K562 (cell line): ENCODE results near the gene DNASE2B. TPM values are rescaled to one million over a fixed set of nuclear protein-coding genes. Genes with fewer than 3 reads are reported as not detected.
A peak's percentile ranks its signal among the peaks of the same experiment; 100 is the strongest.

Experiments
- ATAC-seq: fragments of 200-7000 bp; cut with Tn5 transposase; 3 replicates; pipeline ENCODE4 v1.9.1; 2020; ENCODE audit warnings: moderate library complexity
- BruUV-seq: library from RNA; stranded (reverse); fragments of 400-500 nt; replicated peaks from 2 replicates; lab custom pipeline; 2021; lab: Mats Ljungman, UMichigan
- CTCF ChIA-PET: fragments of 300-600 bp; formaldehyde crosslinking; extraction: SDS; loops from one replicate; lab custom pipeline; 2021; ENCODE audit warnings: low intra/inter-chr PET ratio; lab: Yijun Ruan, JAX
- POLR2A ChIA-PET: fragments of 300-600, 350-650 bp; sonication (Branson Sonifier 250); formaldehyde crosslinking; extraction: SDS; loops from one replicate; lab custom pipeline; 2021; ENCODE audit warnings: antibody characterized with exemption, inconsistent platforms; lab: Yijun Ruan, JAX
- DNase-seq, 4 experiments: peaks; one replicate each; pipeline versions ENCODE4 v3.0.0 to v3.0.0-alpha.2; 2011 to 2018; ENCODE audit warnings: low spot score in 3 of 4, mixed read lengths in 3 of 4; ENCODE audit errors: extremely low read depth in 1 of 4
- FAIRE-seq: peaks from 2 replicates; lab custom pipeline; 2011; peaks lifted over from hg19 to GRCh38; lab: Jason Lieb, UNC
- H2AFZ ChIP-seq: 2 replicates; pipeline ENCODE4 v1.6.0; 2011; ENCODE audit warnings: low read depth, low read length, control low read depth, inconsistent platforms
- H3K27ac ChIP-seq: fragments of 200-600 bp; 3 replicates; pipeline ENCODE4 v1.8.0; 2011; ENCODE audit warnings: low read depth, mild to moderate bottlenecking, control low read depth, inconsistent platforms, low read length, moderate library complexity, mixed read lengths; ENCODE audit errors: extremely low read depth
- H3K27me3 ChIP-seq, 2 experiments: fragments of 300-600 bp in 1 of 2; 2 replicates in 1 of 2; 3 replicates in 1 of 2; pipeline versions ENCODE4 v1.6.0 to v1.8.0; 2011; ENCODE audit warnings: inconsistent platforms in 2 of 2, low read length in 2 of 2, mild to moderate bottlenecking in 1 of 2, mixed read lengths in 1 of 2, moderate library complexity in 1 of 2; ENCODE audit not compliant: control insufficient read depth in 2 of 2, insufficient read depth in 2 of 2
- H3K36me3 ChIP-seq: fragments of 300-600 bp; 3 replicates; pipeline ENCODE4 v1.8.0; 2011; ENCODE audit warnings: mild to moderate bottlenecking, low read length, inconsistent platforms; ENCODE audit not compliant: control insufficient read depth, insufficient read depth
- H3K4me1 ChIP-seq, 2 experiments: fragments of 200-600 bp in 1 of 2; replicated peaks in 1 of 2; 2 replicates in 1 of 2; 3 replicates in 1 of 2; pipeline versions ENCODE4 v1.5.1 to v1.8.0; 2011; ENCODE audit warnings: inconsistent platforms in 2 of 2, low read length in 2 of 2, mild to moderate bottlenecking in 1 of 2, mixed read lengths in 1 of 2, moderate library complexity in 1 of 2; ENCODE audit not compliant: control insufficient read depth in 2 of 2, insufficient read depth in 2 of 2
- H3K4me2 ChIP-seq: 2 replicates; pipeline ENCODE4 v1.6.1; 2011; ENCODE audit warnings: low read length, control low read depth, inconsistent platforms, mixed read lengths; ENCODE audit not compliant: insufficient read depth
- H3K4me3 ChIP-seq: fragments of 200-600 bp; sonication (generic), shearing (Covaris generic); 2 replicates; pipeline ENCODE4 v1.5.1; 2016; ENCODE audit warnings: control low read depth, inconsistent platforms
- H3K79me2 ChIP-seq: fragments of 200-600 bp; 3 replicates; pipeline ENCODE4 v1.8.0; 2011; ENCODE audit warnings: low read length, inconsistent platforms; ENCODE audit not compliant: control insufficient read depth, insufficient read depth
- H3K9ac ChIP-seq, 2 experiments: 2 replicates each; pipeline versions ENCODE4 v1.6.0 to v1.6.1; 2011; ENCODE audit warnings: low read depth in 2 of 2, low read length in 2 of 2, control low read depth in 1 of 2, inconsistent platforms in 1 of 2, mild to moderate bottlenecking in 1 of 2, mixed read lengths in 1 of 2; ENCODE audit not compliant: insufficient read depth in 1 of 2
- H3K9me1 ChIP-seq: one replicate; pipeline ENCODE4 v1.6.0; 2011; ENCODE audit warnings: inconsistent platforms, mild to moderate bottlenecking, low read length, moderate library complexity; ENCODE audit not compliant: control insufficient read depth, insufficient read depth
- H3K9me3 ChIP-seq: replicated peaks from 2 replicates; pipeline ENCODE4 v1.5.1; 2011; ENCODE audit warnings: low read depth, low read length, inconsistent platforms; ENCODE audit not compliant: control insufficient read depth, insufficient read depth
- H4K20me1 ChIP-seq: replicated peaks from 2 replicates; pipeline ENCODE4 v1.6.1; 2011; ENCODE audit warnings: low read length, inconsistent platforms, mixed read lengths; ENCODE audit not compliant: control insufficient read depth, insufficient read depth
- ARHGAP35 ChIP-seq: fragments of 450-650 bp; IDR thresholded peaks from 2 replicates; pipeline ENCODE4 v1.6.1; 2018; ENCODE audit not compliant: partially characterized antibody
- ARID1B ChIP-seq: fragments of 450-650 bp; IDR thresholded peaks from 2 replicates; pipeline ENCODE4 v1.6.1; 2016; ENCODE audit warnings: antibody characterized with exemption, mild to moderate bottlenecking, inconsistent platforms
- E2F6 ChIP-seq, 2 experiments: IDR thresholded peaks; 2 replicates each; pipeline ENCODE4 v1.6.1; 2011; ENCODE audit warnings: borderline replicate concordance in 1 of 2, control low read depth in 1 of 2, low read depth in 1 of 2, low read length in 1 of 2, mild to moderate bottlenecking in 1 of 2, mixed read lengths in 1 of 2, moderate library complexity in 1 of 2; ENCODE audit not compliant: insufficient read depth in 1 of 2, insufficient read length in 1 of 2, poor library complexity in 1 of 2, severe bottlenecking in 1 of 2; ENCODE audit errors: extremely low read depth in 1 of 2
- FUS ChIP-seq: fragments of 200-400 bp; formaldehyde crosslinking; optimal IDR thresholded peaks from 2 replicates; pipeline ENCODE3; 2017; ENCODE audit warnings: low read depth, low read length
- NFE2 ChIP-seq: IDR thresholded peaks from 2 replicates; pipeline ENCODE4 v1.6.1; 2014; ENCODE audit warnings: antibody characterized with exemption, low read depth
- NFIC ChIP-seq: fragments of 450-650 bp; IDR thresholded peaks from 2 replicates; pipeline ENCODE4 v1.6.1; 2017; ENCODE audit warnings: mild to moderate bottlenecking, inconsistent platforms
- NUFIP1 ChIP-seq: fragments of 450-650 bp; IDR thresholded peaks from 2 replicates; pipeline ENCODE4 v1.6.1; 2018; ENCODE audit not compliant: partially characterized antibody
- PRMT5 ChIP-seq: sonication (generic); formaldehyde crosslinking; IDR thresholded peaks from 2 replicates; pipeline ENCODE4 v1.5.0; 2020; ENCODE audit warnings: missing genetic modification reagents
- SMAD2 ChIP-seq: fragments of 150-350 bp; IDR thresholded peaks from 2 replicates; pipeline ENCODE4 v1.6.1; 2014; ENCODE audit warnings: low read depth, mild to moderate bottlenecking, low read length
- TCF7 ChIP-seq: sonication (generic); IDR thresholded peaks from 2 replicates; pipeline ENCODE4 v1.6.1; 2016; ENCODE audit warnings: antibody characterized with exemption, borderline replicate concordance
- ZNF212 ChIP-seq: fragments of 450-650 bp; formaldehyde crosslinking; IDR thresholded peaks from 2 replicates; pipeline ENCODE4 v1.4.0; 2020; ENCODE audit warnings: mild to moderate bottlenecking
- ZNF3 ChIP-seq: fragments of 250-450 bp; sonication (Bioruptor Pico); IDR thresholded peaks from 2 replicates; pipeline ENCODE4 v1.5.0; 2021; ENCODE audit warnings: mild to moderate bottlenecking, moderate library complexity
- ZNF347 ChIP-seq: fragments of 450-650 bp; formaldehyde crosslinking; IDR thresholded peaks from 2 replicates; pipeline ENCODE4 v1.4.0; 2020; ENCODE audit warnings: low read depth, mild to moderate bottlenecking, moderate library complexity
- ZNF830 ChIP-seq: fragments of 250-450 bp; sonication (Bioruptor Pico); IDR thresholded peaks from 2 replicates; pipeline ENCODE4 v1.5.0; 2021; ENCODE audit warnings: mild to moderate bottlenecking
- ZSCAN29 ChIP-seq: fragments of 450-650 bp; IDR thresholded peaks from 2 replicates; pipeline ENCODE4 v1.6.1; 2017
- WGBS: fragments of 100-300 bp; shearing (Covaris generic); methylation state at CpG from one replicate; pipeline ENCODE4 v1.1.6; 2016; ENCODE audit warnings: low coverage, mixed read lengths; ENCODE audit not compliant: insufficient coverage; ENCODE audit errors: missing lambda C conversion rate; 5-methylcytosine and 5-hydroxymethylcytosine counted together
- in situ Hi-C: fragments of 300-500 bp; cut with MboI; formaldehyde crosslinking; loops from 4 replicates; pipeline ENCODE4 v1.15.0; 2018; ENCODE audit warnings: inconsistent platforms, mixed read lengths
- intact Hi-C: fragments of 100-400 bp; cut with micrococcal nuclease; formaldehyde crosslinking; loops from 2 replicates; pipeline ENCODE4 v1.14.2; 2022
- polyA plus RNA-seq, 8 experiments: library from polyadenylated mRNA; depleted of rRNA in 4 of 8; stranded (reverse) in 5 of 8; unstranded in 3 of 8; fragments of >200 nt; fragmentation: Nextera tagmentation in 2 of 8; fragmentation: Illumina TruSeq in 1 of 8; extraction: Ambion mirVana in 2 of 8; extraction: Trizol in 1 of 8; gene quantifications; 2 replicates each; pipeline versions ENCODE4 v1.2.1 to v1.2.3, GENCODE V29; 2011 to 2014; ENCODE audit warnings: inconsistent platforms in 1 of 8, missing spikeins in 1 of 8
- total RNA-seq, 7 experiments: library from RNA; depleted of rRNA in 6 of 7; stranded (reverse); fragments of >200 nt in 6 of 7; fragmentation: Illumina TruSeq in 2 of 7; extraction: Trizol in 2 of 7; gene quantifications; 2 replicates each; pipeline versions ENCODE4 v1.2.1 to v1.2.3, GENCODE V29; 2011 to 2021; ENCODE audit warnings: low replicate concordance in 1 of 7
- TF ChIP-seq, protein P1 (sequence below): fragments of 250-450 bp; sonication (Bioruptor Pico); IDR thresholded peaks from 2 replicates; pipeline ENCODE4 v1.8.0; 2022; ENCODE audit warnings: moderate library complexity, mild to moderate bottlenecking, inconsistent platforms
- TF ChIP-seq, protein P2 (sequence below): IDR thresholded peaks from 2 replicates; pipeline ENCODE4 v1.6.1; 2014; ENCODE audit warnings: antibody characterized with exemption
- TF ChIP-seq, protein P3 (sequence below): IDR thresholded peaks from 2 replicates; pipeline ENCODE4 v1.6.1; 2016; ENCODE audit warnings: missing genetic modification characterization, missing compliant biosample characterization

The DNASE2B gene
- total and polyA plus RNA-seq, 9 of the 15 experiments (the other 6 are each of a cell fraction or from before 2014, with no cell fraction given) = not detected

DNA sequence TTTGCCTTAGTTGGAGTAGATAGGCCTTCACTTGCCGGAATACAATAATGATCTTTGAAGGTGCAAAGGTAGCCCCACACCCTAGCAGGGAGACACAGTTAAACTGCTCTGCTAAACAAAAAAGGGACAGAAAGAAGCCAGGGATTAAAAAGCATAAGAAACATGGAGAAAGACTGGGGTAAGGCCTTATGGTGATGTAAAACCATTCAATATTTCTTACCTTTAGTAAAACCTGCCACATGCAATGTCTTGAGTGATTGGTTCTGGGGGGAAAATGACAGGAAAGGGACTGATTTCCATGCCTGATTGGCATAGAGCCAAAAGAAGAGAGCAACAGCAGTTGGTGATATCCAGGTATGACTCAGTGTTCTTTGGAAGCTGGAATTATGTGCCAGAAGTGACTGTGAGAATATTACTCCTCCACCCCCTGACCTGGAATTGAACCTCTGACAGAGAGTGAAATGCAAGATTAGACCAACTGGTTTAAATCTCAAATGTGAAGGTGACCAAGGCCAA is 8.1 kb downstream of the DNASE2B start (continued):
- TF ChIP-seq FUS (no peak), ZNF3 (CRISPR knock-in tag) (no peak), ARHGAP35 (no peak), ZNF347 (CRISPR knock-in tag) (no peak), ARID1B (no peak), NUFIP1 (no peak), PRMT5 (CRISPR knock-in tag) (no peak), NFIC (peak; percentile 96), ZSCAN29 (no peak), ZNF830 (CRISPR knock-in tag) (no peak), SMAD2 (no peak), TCF7 (no peak), ZNF212 (CRISPR knock-in tag) (no peak), NFE2 (peak; percentile 38; the same call in 1 of the 2 replicates)
- TF ChIP-seq, protein P1, sequence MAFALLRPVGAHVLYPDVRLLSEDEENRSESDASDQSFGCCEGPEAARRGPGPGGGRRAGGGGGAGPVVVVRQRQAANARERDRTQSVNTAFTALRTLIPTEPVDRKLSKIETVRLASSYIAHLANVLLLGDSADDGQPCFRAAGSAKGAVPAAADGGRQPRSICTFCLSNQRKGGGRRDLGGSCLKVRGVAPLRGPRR (CRISPR knock-in tag) = no peak

- Histone ChIP-seq H3K79me2 (no peaks in the 10 kb centered on the region), H2AFZ (no peak overlapping the region), H3K9ac (no peak overlapping the region), H3K9me3 (no peaks in the 10 kb centered on the region), H3K36me3 (no peaks in the 10 kb centered on the region), H3K4me2 (no peak overlapping the region), H3K4me1 (peaks cover 0 to 3% of the 10 kb centered on the region in 2 experiments; a peak in 1 of 5 replicates), H4K20me1 (no peaks in the 10 kb centered on the region), H3K9me1 (no peaks in the 10 kb centered on the region), H3K27me3 (no peaks in the 10 kb centered on the region), H3K4me3 (no peak overlapping the region), H3K27ac (no peak overlapping the region)
- CTCF ChIA-PET = no interaction called here
- no peak for FAIRE-seq
- BruUV-seq = no TSS peak
- in situ Hi-C loops = no loop called here
- ATAC-seq = no peak
- WGBS = 5% methylated on average over 1 of the region's 1 CpG
- POLR2A ChIA-PET = no interaction called here
- intact Hi-C loops = no loop called here
- no peak for DNase-seq
- no peak for TF ChIP-seq E2F6 (IDR thresholded peaks at IDR 0.05; ENCODE audit: borderline replicate concordance in 1 of 2, extremely low read depth in 1 of 2, insufficient read depth in 1 of 2, insufficient read length in 1 of 2, low read depth in 1 of 2, low read length in 1 of 2, poor library complexity in 1 of 2, severe bottlenecking in 1 of 2)
- TF ChIP-seq, protein P2, sequence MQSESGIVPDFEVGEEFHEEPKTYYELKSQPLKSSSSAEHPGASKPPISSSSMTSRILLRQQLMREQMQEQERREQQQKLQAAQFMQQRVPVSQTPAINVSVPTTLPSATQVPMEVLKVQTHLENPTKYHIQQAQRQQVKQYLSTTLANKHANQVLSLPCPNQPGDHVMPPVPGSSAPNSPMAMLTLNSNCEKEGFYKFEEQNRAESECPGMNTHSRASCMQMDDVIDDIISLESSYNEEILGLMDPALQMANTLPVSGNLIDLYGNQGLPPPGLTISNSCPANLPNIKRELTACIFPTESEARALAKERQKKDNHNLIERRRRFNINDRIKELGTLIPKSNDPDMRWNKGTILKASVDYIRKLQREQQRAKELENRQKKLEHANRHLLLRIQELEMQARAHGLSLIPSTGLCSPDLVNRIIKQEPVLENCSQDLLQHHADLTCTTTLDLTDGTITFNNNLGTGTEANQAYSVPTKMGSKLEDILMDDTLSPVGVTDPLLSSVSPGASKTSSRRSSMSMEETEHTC = no peak
- TF ChIP-seq, protein P3, sequence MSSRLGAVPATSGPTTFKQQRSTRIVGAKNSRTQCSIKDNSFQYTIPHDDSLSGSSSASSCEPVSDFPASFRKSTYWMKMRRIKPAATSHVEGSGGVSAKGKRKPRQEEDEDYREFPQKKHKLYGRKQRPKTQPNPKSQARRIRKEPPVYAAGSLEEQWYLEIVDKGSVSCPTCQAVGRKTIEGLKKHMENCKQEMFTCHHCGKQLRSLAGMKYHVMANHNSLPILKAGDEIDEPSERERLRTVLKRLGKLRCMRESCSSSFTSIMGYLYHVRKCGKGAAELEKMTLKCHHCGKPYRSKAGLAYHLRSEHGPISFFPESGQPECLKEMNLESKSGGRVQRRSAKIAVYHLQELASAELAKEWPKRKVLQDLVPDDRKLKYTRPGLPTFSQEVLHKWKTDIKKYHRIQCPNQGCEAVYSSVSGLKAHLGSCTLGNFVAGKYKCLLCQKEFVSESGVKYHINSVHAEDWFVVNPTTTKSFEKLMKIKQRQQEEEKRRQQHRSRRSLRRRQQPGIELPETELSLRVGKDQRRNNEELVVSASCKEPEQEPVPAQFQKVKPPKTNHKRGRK = no peak
These were observed 9.2 kb downstream of the DNASE2B start for GRCh38 chr1:84407524-84407923.
